Lower lobe of right lung (tissue), 2 donors: Measurements from ENCODE around the gene THOC1. TPM values are rescaled to one million over a fixed set of nuclear protein-coding genes. Genes with fewer than 3 reads are reported as not detected.

ENCODE experiments used
- ATAC-seq, 2 donors: fragments of 200-7000 bp; cut with Tn5 transposase; one replicate each; pipeline ENCODE4 v1.9.1; 2020 to 2022; ENCODE audit warnings: mild to moderate bottlenecking in 2 of 2, moderate library complexity in 2 of 2
- DNase-seq: peaks from one replicate; pipeline ENCODE4 v3.0.0-alpha.2; 2020
- H3K27ac ChIP-seq: fragments of 200-600 bp; one replicate; pipeline ENCODE4 v1.8.0; 2022
- H3K27me3 ChIP-seq: fragments of 200-600 bp; one replicate; pipeline ENCODE4 v1.8.0; 2022; ENCODE audit warnings: low read depth
- H3K36me3 ChIP-seq: fragments of 200-600 bp; one replicate; pipeline ENCODE4 v1.8.0; 2022; ENCODE audit warnings: mild to moderate bottlenecking
- H3K4me1 ChIP-seq: fragments of 200-600 bp; one replicate; pipeline ENCODE4 v1.8.0; 2022
- H3K4me3 ChIP-seq: fragments of 200-600 bp; one replicate; pipeline ENCODE4 v1.8.0; 2022; ENCODE audit warnings: mild to moderate bottlenecking
- H3K9me3 ChIP-seq: fragments of 200-600 bp; one replicate; pipeline ENCODE4 v1.8.0; 2022
- CTCF ChIP-seq: fragments of 200-600 bp; IDR thresholded peaks from one replicate; pipeline ENCODE4 v1.8.0; 2022; ENCODE audit warnings: antibody characterized with exemption, mild to moderate bottlenecking
- intact Hi-C: fragments of 100-400 bp; cut with DNase I; formaldehyde crosslinking; loops from one replicate; pipeline ENCODE4 v1.11.0; 2022
- total RNA-seq: library from RNA; stranded (reverse); fragmentation: NEBNext Ultra II Directional; extraction: Animal tissue kit (Norgen Biotek cat#: 25700); gene quantifications from one replicate; pipeline ENCODE4 v1.2.1, GENCODE V29; 2021
- donor health status: DM: no; HTN: yes; CAD: no; lungs with severe emphysema.

THOC1 gene
- total RNA-seq, 1 donor from 2014 or later, result 31.1 TPM

- H3K36me3 ChIP-seq, result peaks cover 54% of the 10 kb centered on the region
- no peaks in the 10 kb centered on the region for H3K27me3 ChIP-seq
- H3K27ac ChIP-seq, result no peak overlapping the region
- intact Hi-C loops, result no loop called here
- no peaks in the 10 kb centered on the region for H3K4me1 ChIP-seq
- H3K9me3 ChIP-seq, result no peaks in the 10 kb centered on the region
- no peak for ATAC-seq
- no peak for DNase-seq
- TF ChIP-seq CTCF, result no peak
- H3K4me3 ChIP-seq, result no peak overlapping the region
Observed at GRCh38 chr18:172361-172760, 95.5 kb downstream of the THOC1 start.

Other genes starting within 250 kb of the THOC1 start
- 0.47 TPM for gene TUBB8B, start 218.4 kb downstream of the THOC1 start, total RNA-seq
- gene USP14, start 109.5 kb downstream of the THOC1 start, total RNA-seq, result 43.2 TPM
- gene COLEC12, start 232.7 kb upstream of the THOC1 start, total RNA-seq, result 79.2 TPM